ENCODE measurements around the gene ANKRD13A.

GRCh38 chr12:109963330-109963729, 35.9 kb upstream of the ANKRD13A start:
- TF ChIP-seq, protein P1, sequence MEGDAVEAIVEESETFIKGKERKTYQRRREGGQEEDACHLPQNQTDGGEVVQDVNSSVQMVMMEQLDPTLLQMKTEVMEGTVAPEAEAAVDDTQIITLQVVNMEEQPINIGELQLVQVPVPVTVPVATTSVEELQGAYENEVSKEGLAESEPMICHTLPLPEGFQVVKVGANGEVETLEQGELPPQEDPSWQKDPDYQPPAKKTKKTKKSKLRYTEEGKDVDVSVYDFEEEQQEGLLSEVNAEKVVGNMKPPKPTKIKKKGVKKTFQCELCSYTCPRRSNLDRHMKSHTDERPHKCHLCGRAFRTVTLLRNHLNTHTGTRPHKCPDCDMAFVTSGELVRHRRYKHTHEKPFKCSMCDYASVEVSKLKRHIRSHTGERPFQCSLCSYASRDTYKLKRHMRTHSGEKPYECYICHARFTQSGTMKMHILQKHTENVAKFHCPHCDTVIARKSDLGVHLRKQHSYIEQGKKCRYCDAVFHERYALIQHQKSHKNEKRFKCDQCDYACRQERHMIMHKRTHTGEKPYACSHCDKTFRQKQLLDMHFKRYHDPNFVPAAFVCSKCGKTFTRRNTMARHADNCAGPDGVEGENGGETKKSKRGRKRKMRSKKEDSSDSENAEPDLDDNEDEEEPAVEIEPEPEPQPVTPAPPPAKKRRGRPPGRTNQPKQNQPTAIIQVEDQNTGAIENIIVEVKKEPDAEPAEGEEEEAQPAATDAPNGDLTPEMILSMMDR (IDR thresholded peaks at IDR 0.05) = no peak
- TF ChIP-seq NFIC (IDR thresholded peaks at IDR 0.05; ENCODE audit: borderline replicate concordance) = no peak
- TF ChIP-seq POLR2AphosphoS5 (IDR thresholded peaks at IDR 0.05; ENCODE audit: low read depth, low read length) = no peak
- TF ChIP-seq FOXJ3 (CRISPR knock-in tag; IDR thresholded peaks at IDR 0.05) = no peak
- no peak for TF ChIP-seq YY1 (IDR thresholded peaks at IDR 0.05; ENCODE audit: low read depth)
- no peak for TF ChIP-seq CHD2 (IDR thresholded peaks at IDR 0.05; ENCODE audit: low read length, partially characterized antibody)
- no peak for TF ChIP-seq RAD21 (IDR thresholded peaks at IDR 0.05; ENCODE audit: low read length)
- TF ChIP-seq SMC3 (IDR thresholded peaks at IDR 0.05; ENCODE audit: low read depth, low read length) = no peak
- no peak for TF ChIP-seq USF1 (IDR thresholded peaks at IDR 0.05; ENCODE audit: borderline replicate concordance, low read depth)
- TF ChIP-seq REST (IDR thresholded peaks at IDR 0.05; ENCODE audit: low read depth, low read length) = no peak

Data from SK-N-SH (cell line).